Urothelium cell line (cell line): ENCODE results near the gene VARS1.

Experiments
- DNase-seq: peaks from one replicate; pipeline ENCODE4 v3.0.0; 2011; ENCODE audit warnings: low spot score, mixed read lengths
- FAIRE-seq: peaks from 2 replicates; lab custom pipeline; 2011; peaks lifted over from hg19 to GRCh38; lab: Jason Lieb, UNC

Gene VARS1

DNA sequence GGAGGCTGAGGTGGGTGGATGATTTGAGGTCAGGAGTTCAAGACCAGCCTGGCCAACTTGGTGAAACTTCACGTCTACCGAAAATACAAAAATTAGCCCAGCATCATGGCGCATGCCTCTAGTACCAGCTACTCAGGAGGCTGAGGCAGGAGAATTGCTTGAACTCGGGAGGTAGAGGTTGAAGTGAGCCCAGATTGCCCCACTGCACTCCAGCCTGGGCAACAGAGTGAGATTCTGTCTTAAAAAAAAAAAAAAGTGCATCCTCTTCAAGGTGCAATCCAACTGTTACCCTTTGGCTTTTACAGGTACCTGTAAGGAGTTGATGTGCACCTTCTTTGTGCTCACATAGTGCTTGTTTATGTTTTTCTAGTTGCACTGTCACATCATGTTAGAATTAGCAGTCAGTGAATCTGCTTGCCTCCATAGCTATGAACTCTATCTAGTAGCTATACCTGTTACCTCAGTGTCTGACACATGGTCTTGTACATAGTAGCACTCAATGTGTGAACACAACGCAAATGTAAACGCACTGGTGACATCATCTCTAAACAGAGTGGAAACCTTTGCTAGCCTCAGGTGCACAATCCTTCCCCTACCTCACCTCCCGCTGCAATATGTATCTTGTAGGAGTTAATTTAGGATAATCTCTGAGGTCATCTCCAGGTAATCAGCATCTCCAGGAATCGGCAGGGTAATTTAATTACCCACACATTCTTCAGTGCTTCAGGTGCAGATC is 46.1 kb downstream of the VARS1 start:
- DNase-seq = no peak
- FAIRE-seq = no peak
